ENCODE measurements around the gene ARHGEF10L.

DNA sequence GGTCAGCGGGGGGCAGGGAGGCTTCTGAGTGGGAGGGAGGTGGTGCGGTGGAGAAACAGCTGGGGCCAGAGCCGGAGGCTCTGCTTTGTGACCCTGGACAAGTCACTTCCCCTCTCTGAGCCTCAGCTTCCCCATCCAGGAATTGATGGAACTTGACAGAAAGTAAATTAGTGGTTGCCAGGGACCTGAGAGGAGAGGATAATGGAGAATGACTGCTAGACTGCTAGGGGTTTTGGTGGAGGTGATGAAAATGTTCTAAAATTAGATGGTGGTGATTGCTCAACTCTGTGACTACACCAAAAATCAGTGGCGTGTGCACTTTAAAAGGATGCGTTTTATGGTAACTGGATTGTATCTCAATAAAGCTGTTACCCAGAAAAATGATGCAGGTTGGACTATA, 100.9 kb downstream of the ARHGEF10L start:
- TF ChIP-seq, protein P1, sequence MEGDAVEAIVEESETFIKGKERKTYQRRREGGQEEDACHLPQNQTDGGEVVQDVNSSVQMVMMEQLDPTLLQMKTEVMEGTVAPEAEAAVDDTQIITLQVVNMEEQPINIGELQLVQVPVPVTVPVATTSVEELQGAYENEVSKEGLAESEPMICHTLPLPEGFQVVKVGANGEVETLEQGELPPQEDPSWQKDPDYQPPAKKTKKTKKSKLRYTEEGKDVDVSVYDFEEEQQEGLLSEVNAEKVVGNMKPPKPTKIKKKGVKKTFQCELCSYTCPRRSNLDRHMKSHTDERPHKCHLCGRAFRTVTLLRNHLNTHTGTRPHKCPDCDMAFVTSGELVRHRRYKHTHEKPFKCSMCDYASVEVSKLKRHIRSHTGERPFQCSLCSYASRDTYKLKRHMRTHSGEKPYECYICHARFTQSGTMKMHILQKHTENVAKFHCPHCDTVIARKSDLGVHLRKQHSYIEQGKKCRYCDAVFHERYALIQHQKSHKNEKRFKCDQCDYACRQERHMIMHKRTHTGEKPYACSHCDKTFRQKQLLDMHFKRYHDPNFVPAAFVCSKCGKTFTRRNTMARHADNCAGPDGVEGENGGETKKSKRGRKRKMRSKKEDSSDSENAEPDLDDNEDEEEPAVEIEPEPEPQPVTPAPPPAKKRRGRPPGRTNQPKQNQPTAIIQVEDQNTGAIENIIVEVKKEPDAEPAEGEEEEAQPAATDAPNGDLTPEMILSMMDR (IDR thresholded peaks at IDR 0.05) = no peak
- no peak for TF ChIP-seq POLR2AphosphoS5 (IDR thresholded peaks at IDR 0.05)
